SW 1271 (cell line): ENCODE measurements around the gene AP5B1.
"Not testable (repeated sequence)": the region's sequence is repeated elsewhere in the genome, so short reads cannot be mapped to it uniquely, and the experiment has no call there.

Experiments used
- DNase-seq, 2 experiments: peaks; one replicate each; lab custom pipeline; 2025; lab: John Stamatoyannopoulos, UW

AP5B1 gene

GRCh38 chr11:65786008-65786785 lies 5.4 kb upstream of the AP5B1 start:
- DNase-seq, result no peak

- DNase-seq, result no peak
These were observed 4.7 kb upstream of the AP5B1 start for GRCh38 chr11:65785319-65786007.

GRCh38 chr11:65782816-65783228 lies 2.0 kb upstream of the AP5B1 start:
- no peak for DNase-seq

- no peak for DNase-seq
These were observed 1.4 kb upstream of the AP5B1 start for GRCh38 chr11:65781962-65782815.

- no peak for DNase-seq
These were observed 581 bp upstream of the AP5B1 start for GRCh38 chr11:65781152-65781961.

GRCh38 chr11:65779919-65780769 lies 632 bp downstream of the AP5B1 start:
- peak; percentile 48 to 80 for DNase-seq

GRCh38 chr11:65779669-65779918 lies 1.2 kb downstream of the AP5B1 start:
- no peak for DNase-seq

- DNase-seq, result no peak
These were observed 1.7 kb downstream of the AP5B1 start for GRCh38 chr11:65778901-65779668.

GRCh38 chr11:65778431-65778900 lies 2.3 kb downstream of the AP5B1 start:
- no peak for DNase-seq

GRCh38 chr11:65777821-65778361 lies 2.9 kb downstream of the AP5B1 start:
- no peak for DNase-seq

- no peak for DNase-seq
These were observed 3.5 kb downstream of the AP5B1 start for GRCh38 chr11:65777241-65777640.

- DNase-seq, result no peak
These were observed 4.0 kb downstream of the AP5B1 start for GRCh38 chr11:65776710-65777141.

GRCh38 chr11:65776196-65776595 lies 4.6 kb downstream of the AP5B1 start:
- no peak for DNase-seq

GRCh38 chr11:65774525-65775306 lies 6.1 kb downstream of the AP5B1 start:
- no peak for DNase-seq

- DNase-seq, result peak in 1 of 2 experiments; percentile 14
These were observed 6.9 kb downstream of the AP5B1 start for GRCh38 chr11:65773784-65774411.

GRCh38 chr11:65771589-65772112 lies 9.1 kb downstream of the AP5B1 start:
- DNase-seq, result no peak

GRCh38 chr11:65770951-65771567 lies 9.7 kb downstream of the AP5B1 start:
- DNase-seq, result no peak

GRCh38 chr11:65767806-65768205 lies 13.0 kb downstream of the AP5B1 start:
- DNase-seq, result not testable (repeated sequence)
